ENCODE results near the gene ATAT1.
"Not testable (repeated sequence)": the region's sequence is repeated elsewhere in the genome, so short reads cannot be mapped to it uniquely, and the experiment has no call there.

DNA sequence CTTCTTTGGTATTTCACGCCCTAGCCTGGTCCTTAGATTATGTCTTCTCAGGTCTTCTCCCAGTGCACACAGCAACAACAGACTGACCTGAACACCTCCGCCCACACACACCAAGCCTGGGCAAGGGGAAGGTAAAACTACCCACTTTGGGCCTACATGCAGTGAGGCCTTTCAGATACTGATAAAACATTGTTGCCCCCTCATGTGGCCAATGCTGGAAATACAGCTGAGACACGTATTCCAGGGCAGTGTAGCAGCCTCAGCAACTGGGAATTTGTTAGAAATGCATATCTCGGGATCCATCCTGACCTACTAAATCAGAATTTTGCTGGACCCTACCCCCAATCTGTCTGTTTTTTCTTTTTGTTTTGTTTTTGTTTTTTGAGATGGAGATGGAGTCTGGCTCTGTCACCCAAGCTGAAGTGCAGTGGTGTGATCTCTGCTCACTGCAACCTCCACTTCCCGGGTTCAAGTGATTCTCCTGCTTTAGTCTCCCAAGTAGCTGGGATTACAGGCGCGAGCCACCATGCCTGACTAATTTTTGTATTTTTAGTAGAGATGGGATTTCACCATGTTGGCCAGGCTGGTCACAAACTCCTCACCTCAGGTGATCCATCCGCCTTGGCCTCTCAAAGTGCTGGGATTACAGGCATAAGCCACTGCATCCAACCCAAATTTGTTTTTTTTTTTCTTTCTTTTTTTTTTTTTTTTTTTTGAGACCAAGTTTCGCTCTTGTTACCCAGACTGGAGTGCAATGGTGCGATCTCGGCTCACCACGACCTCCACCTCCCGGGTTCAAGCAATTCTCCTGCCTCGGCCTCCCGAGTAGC lies 29.1 kb upstream of the ATAT1 start:
- TF ChIP-seq, protein P1, sequence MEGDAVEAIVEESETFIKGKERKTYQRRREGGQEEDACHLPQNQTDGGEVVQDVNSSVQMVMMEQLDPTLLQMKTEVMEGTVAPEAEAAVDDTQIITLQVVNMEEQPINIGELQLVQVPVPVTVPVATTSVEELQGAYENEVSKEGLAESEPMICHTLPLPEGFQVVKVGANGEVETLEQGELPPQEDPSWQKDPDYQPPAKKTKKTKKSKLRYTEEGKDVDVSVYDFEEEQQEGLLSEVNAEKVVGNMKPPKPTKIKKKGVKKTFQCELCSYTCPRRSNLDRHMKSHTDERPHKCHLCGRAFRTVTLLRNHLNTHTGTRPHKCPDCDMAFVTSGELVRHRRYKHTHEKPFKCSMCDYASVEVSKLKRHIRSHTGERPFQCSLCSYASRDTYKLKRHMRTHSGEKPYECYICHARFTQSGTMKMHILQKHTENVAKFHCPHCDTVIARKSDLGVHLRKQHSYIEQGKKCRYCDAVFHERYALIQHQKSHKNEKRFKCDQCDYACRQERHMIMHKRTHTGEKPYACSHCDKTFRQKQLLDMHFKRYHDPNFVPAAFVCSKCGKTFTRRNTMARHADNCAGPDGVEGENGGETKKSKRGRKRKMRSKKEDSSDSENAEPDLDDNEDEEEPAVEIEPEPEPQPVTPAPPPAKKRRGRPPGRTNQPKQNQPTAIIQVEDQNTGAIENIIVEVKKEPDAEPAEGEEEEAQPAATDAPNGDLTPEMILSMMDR (IDR thresholded peaks at IDR 0.05; ENCODE audit: insufficient read depth, low read length) = peak; percentile 89
- TF ChIP-seq, protein P2, sequence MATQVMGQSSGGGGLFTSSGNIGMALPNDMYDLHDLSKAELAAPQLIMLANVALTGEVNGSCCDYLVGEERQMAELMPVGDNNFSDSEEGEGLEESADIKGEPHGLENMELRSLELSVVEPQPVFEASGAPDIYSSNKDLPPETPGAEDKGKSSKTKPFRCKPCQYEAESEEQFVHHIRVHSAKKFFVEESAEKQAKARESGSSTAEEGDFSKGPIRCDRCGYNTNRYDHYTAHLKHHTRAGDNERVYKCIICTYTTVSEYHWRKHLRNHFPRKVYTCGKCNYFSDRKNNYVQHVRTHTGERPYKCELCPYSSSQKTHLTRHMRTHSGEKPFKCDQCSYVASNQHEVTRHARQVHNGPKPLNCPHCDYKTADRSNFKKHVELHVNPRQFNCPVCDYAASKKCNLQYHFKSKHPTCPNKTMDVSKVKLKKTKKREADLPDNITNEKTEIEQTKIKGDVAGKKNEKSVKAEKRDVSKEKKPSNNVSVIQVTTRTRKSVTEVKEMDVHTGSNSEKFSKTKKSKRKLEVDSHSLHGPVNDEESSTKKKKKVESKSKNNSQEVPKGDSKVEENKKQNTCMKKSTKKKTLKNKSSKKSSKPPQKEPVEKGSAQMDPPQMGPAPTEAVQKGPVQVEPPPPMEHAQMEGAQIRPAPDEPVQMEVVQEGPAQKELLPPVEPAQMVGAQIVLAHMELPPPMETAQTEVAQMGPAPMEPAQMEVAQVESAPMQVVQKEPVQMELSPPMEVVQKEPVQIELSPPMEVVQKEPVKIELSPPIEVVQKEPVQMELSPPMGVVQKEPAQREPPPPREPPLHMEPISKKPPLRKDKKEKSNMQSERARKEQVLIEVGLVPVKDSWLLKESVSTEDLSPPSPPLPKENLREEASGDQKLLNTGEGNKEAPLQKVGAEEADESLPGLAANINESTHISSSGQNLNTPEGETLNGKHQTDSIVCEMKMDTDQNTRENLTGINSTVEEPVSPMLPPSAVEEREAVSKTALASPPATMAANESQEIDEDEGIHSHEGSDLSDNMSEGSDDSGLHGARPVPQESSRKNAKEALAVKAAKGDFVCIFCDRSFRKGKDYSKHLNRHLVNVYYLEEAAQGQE (IDR thresholded peaks at IDR 0.05; ENCODE audit: insufficient replicate concordance, low read depth) = not testable (repeated sequence)

Data from HL-60 (cell line).